ENCODE results near the gene NFATC2.

NFATC2 gene

DNA sequence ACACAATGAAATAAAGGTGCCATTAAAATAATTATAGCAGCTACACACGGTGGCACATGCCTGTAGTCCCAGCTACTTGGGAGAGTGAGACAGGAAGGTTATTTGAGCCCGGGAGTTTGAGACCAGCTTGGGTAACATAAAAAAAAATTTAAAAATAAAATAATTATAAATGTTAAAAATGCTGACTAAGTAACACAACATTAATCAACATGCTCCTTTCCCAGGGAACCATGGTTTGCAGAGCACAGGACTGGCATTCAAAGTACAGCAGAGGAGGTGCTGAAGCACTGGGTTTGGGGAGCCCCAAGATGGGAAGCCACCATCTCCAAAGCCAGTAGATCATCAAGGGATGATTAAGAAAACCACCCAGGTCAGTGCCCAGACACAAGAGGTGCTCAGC is 51.9 kb downstream of the NFATC2 start:
- in situ Hi-C loops (cut with HindIII; ENCODE audit: low pct_ligation_motif_present, low sequenced_read_pairs) = no loop called here
- Histone ChIP-seq H3K27ac (no peak overlapping the region), H3K27me3 (replicated peaks) (no peaks in the 10 kb centered on the region), H3K4me3 (ENCODE audit: low read depth, low read length) (no peak overlapping the region), H3K36me3 (replicated peaks) (no peaks in the 10 kb centered on the region)
- TF ChIP-seq, protein P1, sequence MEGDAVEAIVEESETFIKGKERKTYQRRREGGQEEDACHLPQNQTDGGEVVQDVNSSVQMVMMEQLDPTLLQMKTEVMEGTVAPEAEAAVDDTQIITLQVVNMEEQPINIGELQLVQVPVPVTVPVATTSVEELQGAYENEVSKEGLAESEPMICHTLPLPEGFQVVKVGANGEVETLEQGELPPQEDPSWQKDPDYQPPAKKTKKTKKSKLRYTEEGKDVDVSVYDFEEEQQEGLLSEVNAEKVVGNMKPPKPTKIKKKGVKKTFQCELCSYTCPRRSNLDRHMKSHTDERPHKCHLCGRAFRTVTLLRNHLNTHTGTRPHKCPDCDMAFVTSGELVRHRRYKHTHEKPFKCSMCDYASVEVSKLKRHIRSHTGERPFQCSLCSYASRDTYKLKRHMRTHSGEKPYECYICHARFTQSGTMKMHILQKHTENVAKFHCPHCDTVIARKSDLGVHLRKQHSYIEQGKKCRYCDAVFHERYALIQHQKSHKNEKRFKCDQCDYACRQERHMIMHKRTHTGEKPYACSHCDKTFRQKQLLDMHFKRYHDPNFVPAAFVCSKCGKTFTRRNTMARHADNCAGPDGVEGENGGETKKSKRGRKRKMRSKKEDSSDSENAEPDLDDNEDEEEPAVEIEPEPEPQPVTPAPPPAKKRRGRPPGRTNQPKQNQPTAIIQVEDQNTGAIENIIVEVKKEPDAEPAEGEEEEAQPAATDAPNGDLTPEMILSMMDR (IDR thresholded peaks at IDR 0.05; ENCODE audit: low read depth, low read length, missing control alignments) = no peak
- no peak for DNase-seq

DNA sequence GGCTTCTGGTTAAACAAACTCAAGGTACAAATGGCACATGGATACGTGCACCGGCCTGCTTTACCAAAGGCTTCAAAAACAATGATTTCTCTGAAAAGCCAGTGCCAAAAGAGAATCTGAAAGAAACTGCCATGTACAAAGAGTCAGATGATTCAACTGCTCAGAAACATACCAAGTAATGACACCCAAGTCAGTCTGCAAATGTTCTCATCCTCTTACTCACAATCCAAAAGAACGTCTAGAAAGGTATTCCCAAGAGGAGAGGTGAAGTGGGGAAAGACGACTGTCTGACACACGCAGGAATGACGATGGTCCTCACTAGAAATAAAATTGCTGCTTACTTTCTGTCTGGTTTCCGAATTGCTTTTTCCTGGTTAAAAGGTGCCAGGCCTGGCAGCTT is 52.9 kb downstream of the NFATC2 start:
- H3K36me3 ChIP-seq (replicated peaks) = no peaks in the 10 kb centered on the region
- TF ChIP-seq, protein P1 (IDR thresholded peaks at IDR 0.05; ENCODE audit: low read depth, low read length, missing control alignments) = no peak
- DNase-seq = no peak
- H3K27me3 ChIP-seq (replicated peaks) = no peaks in the 10 kb centered on the region
- in situ Hi-C loops (cut with HindIII; ENCODE audit: low pct_ligation_motif_present, low sequenced_read_pairs) = no loop called here
- no peak overlapping the region for H3K4me3 ChIP-seq (ENCODE audit: low read depth, low read length)
- H3K27ac ChIP-seq = no peak overlapping the region

DNA sequence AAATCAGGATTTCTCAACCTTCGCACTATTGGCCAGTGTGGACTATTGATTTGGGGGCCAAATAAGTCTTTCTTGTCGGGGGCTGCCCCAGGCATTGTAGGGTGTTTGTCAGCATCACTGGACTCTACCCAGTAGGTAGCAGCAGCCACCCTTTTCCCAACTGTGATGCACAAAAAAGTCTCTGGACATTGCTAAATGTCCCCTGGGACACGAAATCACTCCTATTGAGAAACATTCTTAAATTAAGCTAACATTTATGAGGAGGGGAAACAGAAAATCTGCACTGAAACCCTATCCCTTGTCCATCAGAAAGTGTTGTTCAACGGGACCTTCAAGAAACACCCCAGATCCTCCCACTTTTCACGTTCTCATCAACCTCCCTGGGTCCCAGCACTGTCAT is 54.2 kb downstream of the NFATC2 start:
- H3K4me3 ChIP-seq (ENCODE audit: low read depth, low read length) = no peak overlapping the region
- no peak for DNase-seq
- H3K36me3 ChIP-seq (replicated peaks) = no peaks in the 10 kb centered on the region
- in situ Hi-C loops (cut with HindIII; ENCODE audit: low pct_ligation_motif_present, low sequenced_read_pairs) = no loop called here
- TF ChIP-seq, protein P1 (IDR thresholded peaks at IDR 0.05; ENCODE audit: low read depth, low read length, missing control alignments) = no peak
- no peaks in the 10 kb centered on the region for H3K27me3 ChIP-seq (replicated peaks)
- peak overlapping the region; percentile 81 for H3K27ac ChIP-seq

DNA sequence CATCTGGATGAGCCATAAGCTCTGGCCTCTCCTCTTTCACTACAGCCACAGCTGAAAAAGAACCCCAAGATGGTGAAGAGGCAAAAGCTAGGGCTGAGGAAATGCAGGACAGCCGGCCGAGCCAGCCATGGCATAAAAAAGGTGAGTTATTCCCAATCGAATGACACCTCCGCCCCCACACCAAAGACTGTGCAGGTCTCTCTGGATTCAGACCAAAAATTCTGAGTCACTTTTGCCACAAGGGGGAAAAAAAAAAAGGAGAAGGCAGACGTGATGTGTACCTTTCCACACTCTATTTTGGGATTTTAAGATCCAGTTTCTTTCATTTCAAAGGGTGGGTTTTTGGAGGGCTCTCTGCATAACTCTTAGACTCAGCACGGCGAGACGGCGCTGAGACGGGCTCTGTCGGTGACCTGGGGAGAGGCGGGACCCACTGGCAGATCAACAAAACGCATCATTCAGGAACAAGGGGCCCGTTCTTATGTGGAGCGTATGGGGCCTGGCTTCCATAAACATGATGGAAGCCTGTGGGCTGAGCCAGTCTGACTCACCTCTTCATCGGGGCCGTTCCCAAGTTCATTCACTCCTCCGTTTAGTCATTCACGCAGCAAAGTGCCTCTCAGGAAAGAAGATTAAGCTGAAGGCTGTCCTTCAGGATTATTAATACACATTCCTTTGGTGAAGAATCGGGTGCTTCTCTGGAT is 54.8 kb downstream of the NFATC2 start:
- Histone ChIP-seq H3K27me3 (replicated peaks) (no peaks in the 10 kb centered on the region), H3K36me3 (replicated peaks) (no peaks in the 10 kb centered on the region), H3K4me3 (ENCODE audit: low read depth, low read length) (peak overlapping the region; percentile 31), H3K27ac (peak overlapping the region; percentile 81)
- TF ChIP-seq, protein P1 (IDR thresholded peaks at IDR 0.05; ENCODE audit: low read depth, low read length, missing control alignments) = no peak
- in situ Hi-C loops (cut with HindIII; ENCODE audit: low pct_ligation_motif_present, low sequenced_read_pairs) = no loop called here
- peak; percentile 94 for DNase-seq

DNA sequence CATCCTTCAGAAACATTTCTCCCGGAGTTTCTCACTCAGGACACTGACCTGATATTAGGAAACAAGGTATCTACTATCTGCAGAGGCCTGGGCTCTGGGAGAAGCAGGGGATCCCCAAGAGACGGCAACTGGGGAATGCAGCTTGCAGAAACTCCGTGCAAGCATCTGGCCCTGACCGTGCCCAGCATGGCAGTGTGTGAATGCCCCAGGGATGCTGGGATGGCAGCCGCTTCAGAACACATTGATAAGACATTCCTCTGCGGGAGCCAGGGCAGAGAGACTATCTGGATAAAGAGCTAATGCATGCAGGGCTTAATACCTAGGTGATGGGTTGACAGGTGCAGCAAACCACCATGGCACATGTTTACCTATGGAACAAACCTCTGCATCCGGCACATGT is 55.4 kb downstream of the NFATC2 start:
- Histone ChIP-seq H3K4me3 (ENCODE audit: low read depth, low read length) (no peak overlapping the region), H3K36me3 (replicated peaks) (no peaks in the 10 kb centered on the region), H3K27me3 (replicated peaks) (no peaks in the 10 kb centered on the region), H3K27ac (no peak overlapping the region)
- DNase-seq = no peak
- in situ Hi-C loops (cut with HindIII; ENCODE audit: low pct_ligation_motif_present, low sequenced_read_pairs) = no loop called here
- TF ChIP-seq, protein P1 (IDR thresholded peaks at IDR 0.05; ENCODE audit: low read depth, low read length, missing control alignments) = no peak
